ENCODE results near the gene SART3. TPM values are rescaled to one million over a fixed set of nuclear protein-coding genes. Genes with fewer than 3 reads are reported as not detected.
"Not testable (repeated sequence)": the region's sequence is repeated elsewhere in the genome, so short reads cannot be mapped to it uniquely, and the experiment has no call there.

The SART3 gene
- total RNA-seq, 1 donor = 51.7 TPM

- DNase-seq (ENCODE audit: low read depth in 2 of 3, low spot score in 2 of 3) = peak in 2 of 3 donors; percentile 91 to 92
Measured at GRCh38 chr12:108565976-108566375, 5.0 kb upstream of the SART3 start.

- DNase-seq (ENCODE audit: low read depth in 2 of 3, low spot score in 2 of 3) = peak in 1 of 3 donors; percentile 22
Measured at GRCh38 chr12:108565146-108565545, 4.2 kb upstream of the SART3 start.

- DNase-seq (ENCODE audit: low read depth in 2 of 3, low spot score in 2 of 3) = peak in 2 of 3 donors; percentile 82 to 94
Measured at GRCh38 chr12:108564724-108565123, 3.8 kb upstream of the SART3 start.

- no peak for DNase-seq (ENCODE audit: low read depth in 2 of 3, low spot score in 2 of 3)
Measured at GRCh38 chr12:108563804-108564151, 2.8 kb upstream of the SART3 start.

DNA sequence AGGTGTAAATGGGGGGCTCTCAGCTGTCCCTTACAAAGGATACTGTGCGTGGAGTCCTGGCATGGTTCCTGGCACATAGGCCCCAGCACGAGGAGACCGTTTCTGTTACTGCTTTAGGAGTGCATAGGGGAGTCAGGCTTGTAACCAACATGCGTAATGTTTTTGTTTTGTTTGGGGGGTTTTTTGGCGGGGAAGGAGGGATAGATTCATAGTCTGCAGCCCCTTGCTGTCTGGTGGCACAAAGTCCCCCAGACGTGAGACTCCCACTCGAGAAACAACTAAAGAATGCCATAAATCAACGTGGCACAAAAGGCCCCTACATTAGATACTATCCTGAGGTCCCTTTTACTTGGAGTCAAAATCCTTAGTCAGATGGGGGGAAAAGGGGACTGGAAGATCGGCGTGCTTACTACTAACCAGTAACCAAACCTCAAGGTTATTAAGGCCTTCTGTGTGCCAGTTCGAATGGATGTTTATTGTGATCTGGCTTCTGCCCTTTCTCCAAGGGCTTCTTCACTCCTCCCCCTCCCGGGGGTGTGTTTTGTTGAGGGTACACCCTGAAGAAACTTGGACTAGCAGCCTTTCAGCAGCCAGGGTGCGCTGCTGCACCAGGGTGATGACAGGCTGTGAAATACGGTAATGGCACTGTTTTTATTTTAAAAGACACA is 2.3 kb upstream of the SART3 start:
- peak; percentile 62 to 95 (median 89) for DNase-seq (ENCODE audit: low read depth in 2 of 3, low spot score in 2 of 3)

- DNase-seq (ENCODE audit: low read depth in 2 of 3, low spot score in 2 of 3) = peak; percentile 97 to 98 (median 98)
Measured at GRCh38 chr12:108562348-108563135, 1.6 kb upstream of the SART3 start, which contains the start of gene ISCU. Gene ISCU (plus strand): TSS chr12:108562596. CDS start chr12:108562623, 27 bp downstream.

DNA sequence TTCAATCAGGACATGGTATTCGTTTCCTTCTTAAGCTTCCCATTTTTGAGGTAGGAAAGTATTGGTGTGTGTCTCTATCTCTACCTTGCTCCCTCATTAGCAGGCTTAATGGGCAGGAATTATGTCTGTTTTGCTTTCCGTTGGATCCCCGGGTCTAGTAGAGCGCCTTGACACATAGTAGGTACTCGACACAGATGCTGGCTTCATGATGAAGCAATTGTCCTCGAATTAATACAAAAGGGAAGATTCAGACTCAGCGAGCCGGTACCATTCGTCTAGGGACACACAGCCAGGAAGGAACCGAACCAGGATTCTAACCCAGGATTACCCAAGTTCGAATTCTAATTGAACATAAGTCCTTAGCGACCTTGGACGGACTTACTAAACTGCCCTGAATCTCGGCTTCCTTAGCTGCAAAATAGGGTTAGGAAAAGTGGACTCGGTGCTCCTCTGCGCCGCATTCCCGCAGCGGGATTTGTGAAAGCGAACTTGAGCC is 927 bp upstream of the SART3 start:
- peak in 1 of 3 donors; percentile 22 for DNase-seq (ENCODE audit: low read depth in 2 of 3, low spot score in 2 of 3)

GRCh38 chr12:108560321-108560721 is 652 bp downstream of the SART3 start:
- no peak for DNase-seq (ENCODE audit: low read depth in 2 of 3, low spot score in 2 of 3)

DNA sequence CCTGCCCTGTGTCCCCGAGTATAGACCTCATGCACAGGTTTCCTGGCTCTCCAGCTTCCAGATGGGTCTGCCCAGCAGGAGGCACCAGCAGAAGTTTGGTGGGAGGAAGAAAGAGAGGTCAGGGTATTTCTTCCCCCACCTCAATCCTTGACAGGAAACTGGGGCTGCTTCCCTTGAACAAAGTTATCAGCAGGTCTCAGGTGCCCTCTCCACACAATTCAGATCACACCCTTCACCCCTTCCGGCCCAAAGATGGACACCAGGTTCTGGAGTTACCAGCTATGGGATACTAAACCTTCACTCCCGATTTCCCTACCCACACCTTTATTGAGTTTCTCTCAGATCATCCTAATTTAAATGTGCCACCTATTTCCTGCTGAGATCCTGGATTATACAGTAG is 1.2 kb downstream of the SART3 start:
- no peak for DNase-seq (ENCODE audit: low read depth in 2 of 3, low spot score in 2 of 3)

GRCh38 chr12:108559007-108559655 is 1.8 kb downstream of the SART3 start:
- DNase-seq (ENCODE audit: low read depth in 2 of 3, low spot score in 2 of 3) = no peak

DNA sequence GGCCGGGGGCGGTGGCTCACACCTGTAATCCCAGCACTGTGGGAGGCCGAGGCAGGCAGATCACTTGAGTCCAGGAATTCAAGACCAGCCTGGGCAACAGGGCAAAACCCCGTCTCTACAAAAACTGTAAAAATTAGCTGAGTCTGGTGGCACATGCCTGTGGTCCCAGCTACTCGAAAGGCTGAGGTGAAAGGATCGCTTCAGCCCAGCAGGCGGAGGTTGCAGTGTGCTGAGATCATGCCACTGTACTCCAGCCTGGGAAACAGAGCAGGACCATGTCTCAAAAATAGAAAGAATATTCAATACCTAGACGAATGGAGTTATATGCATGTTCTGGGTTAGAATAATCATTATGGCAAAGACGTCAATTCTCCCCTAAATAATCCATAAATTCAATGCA is 5.6 kb downstream of the SART3 start:
- not testable (repeated sequence) for DNase-seq (ENCODE audit: low read depth in 2 of 3, low spot score in 2 of 3)

GRCh38 chr12:108553799-108554198 is 7.2 kb downstream of the SART3 start:
- DNase-seq (ENCODE audit: low read depth in 2 of 3, low spot score in 2 of 3) = no peak

DNA sequence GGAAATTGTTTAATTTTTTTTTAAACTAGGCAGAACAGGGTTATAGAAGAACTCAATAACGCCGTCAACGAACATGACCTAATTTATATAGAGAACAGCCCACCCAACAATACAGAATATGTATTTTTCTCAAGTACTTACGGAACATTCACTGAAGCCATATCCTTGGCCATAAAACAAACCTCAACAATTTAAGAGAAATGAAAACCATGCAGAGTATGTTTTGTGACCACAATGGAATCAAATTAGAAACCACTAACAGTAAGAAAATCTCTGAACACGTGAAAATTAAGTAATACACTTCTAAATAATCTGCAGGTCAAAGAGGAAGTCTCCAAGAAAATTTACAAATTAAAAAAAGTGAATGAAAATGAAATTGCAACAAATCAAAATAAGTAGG is 9.4 kb downstream of the SART3 start:
- peak in 1 of 3 donors; percentile 39 for DNase-seq (ENCODE audit: low read depth in 2 of 3, low spot score in 2 of 3)

- no peak for DNase-seq (ENCODE audit: low read depth in 2 of 3, low spot score in 2 of 3)
Measured at GRCh38 chr12:108548954-108549521, 11.9 kb downstream of the SART3 start.

GRCh38 chr12:108547686-108548085 is 13.3 kb downstream of the SART3 start:
- no peak for DNase-seq (ENCODE audit: low read depth in 2 of 3, low spot score in 2 of 3)

GRCh38 chr12:108543652-108544051 is 17.3 kb downstream of the SART3 start:
- DNase-seq (ENCODE audit: low read depth in 2 of 3, low spot score in 2 of 3) = no peak

DNA sequence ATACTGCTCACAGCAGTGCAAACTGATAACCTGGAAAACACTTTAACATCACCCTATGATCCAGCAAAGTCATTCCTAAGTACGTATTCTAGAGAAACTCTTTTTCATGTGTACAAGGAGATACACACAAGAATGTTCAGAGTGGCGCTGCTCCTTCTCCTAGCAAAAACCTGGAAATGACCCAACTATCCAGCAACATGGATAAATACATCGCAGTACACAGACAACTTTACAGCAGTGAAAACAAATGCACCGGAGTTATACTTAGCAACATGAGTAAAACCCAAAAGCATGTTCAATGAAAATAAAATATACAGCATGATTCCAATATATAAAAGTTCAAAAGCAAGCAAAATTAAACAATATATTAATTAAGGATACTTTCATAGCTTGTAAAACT is 18.7 kb downstream of the SART3 start:
- no peak for DNase-seq (ENCODE audit: low read depth in 2 of 3, low spot score in 2 of 3)

- no peak for DNase-seq (ENCODE audit: low read depth in 2 of 3, low spot score in 2 of 3)
Measured at GRCh38 chr12:108538616-108539195, 22.3 kb downstream of the SART3 start.

DNA sequence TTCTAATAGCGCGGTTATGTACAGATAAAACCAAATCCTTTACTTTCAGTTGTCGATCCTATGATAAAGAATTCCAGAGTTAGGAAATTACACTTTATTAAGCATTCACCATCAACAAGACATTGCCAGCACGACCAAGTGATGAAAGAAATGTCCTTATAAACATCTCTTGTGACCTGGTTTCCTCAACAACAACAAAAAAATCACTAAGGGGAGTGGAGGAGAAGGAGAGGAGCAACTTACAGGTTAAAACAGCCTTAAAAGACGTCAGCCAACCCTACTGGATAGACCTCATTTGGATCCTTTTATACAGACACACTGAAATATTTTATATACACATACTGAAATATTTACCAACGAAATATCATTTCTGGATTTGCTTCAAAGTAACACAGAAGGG is 22.8 kb downstream of the SART3 start:
- no peak for DNase-seq (ENCODE audit: low read depth in 2 of 3, low spot score in 2 of 3)

DNA sequence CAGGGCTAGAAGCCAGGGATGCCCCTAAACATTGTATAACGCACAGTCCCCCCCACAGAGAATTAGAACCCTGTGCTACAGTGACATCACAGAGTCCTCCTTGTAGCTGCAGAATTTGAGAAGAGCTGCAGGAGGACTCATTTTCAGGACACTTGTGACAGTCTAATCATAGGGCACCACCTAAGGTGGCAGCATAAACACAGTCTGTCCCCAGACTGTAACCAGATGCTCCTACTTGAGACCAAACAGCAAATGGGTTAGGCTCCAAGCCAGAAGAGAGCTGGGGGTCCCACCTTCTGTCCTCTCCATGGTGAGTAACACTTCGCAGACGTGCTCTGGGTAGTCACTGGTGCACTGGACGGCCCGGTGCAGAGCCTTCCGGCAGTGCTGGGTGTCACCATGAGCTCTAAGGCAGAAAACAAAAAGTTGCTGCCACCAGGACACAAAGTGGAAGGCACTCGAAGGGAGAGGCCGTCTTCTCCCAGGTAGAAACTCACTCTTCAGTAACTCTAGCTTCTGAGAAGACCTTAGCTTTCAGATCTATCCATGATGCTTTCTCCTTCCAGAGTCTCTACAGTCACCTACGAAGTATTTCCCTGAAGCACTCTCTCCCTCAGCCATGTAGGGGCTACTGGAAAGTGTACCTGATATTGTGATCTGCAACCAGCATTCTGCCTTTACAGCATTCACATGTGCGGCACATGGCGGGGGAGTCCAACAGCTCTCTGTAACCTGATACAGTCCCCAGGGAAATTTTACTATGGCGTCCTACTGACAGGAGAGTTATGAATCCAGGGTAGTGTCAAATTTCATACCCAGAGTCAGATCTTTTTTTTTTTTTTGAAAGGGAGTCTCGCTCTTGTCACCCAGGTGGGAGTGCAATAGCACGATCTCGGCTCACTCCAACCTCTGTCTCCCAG is 28.8 kb downstream of the SART3 start:
- no peak for DNase-seq (ENCODE audit: low read depth in 2 of 3, low spot score in 2 of 3)
